Chondrocyte (in vitro differentiated cells): ENCODE data around the gene ZNF521. TPM values are rescaled to one million over a fixed set of nuclear protein-coding genes. Genes with fewer than 3 reads are reported as not detected.

Experiments used
- DNase-seq: peaks from one replicate; pipeline ENCODE4 v3.0.0; 2021; ENCODE audit warnings: mixed read lengths, low spot score
- H3K27ac Mint-ChIP-seq: one replicate; pipeline ENCODE4 v1.8.0; 2021; ENCODE audit warnings: mild to moderate bottlenecking, moderate library complexity, mixed read lengths; ENCODE audit not compliant: unreplicated experiment
- H3K27me3 Mint-ChIP-seq: 2 replicates; pipeline ENCODE4 v1.8.0; 2021; ENCODE audit warnings: low read depth, mixed read lengths
- H3K36me3 Mint-ChIP-seq: 2 replicates; pipeline ENCODE4 v1.8.0; 2021; ENCODE audit warnings: low read depth, mixed read lengths
- H3K4me1 Mint-ChIP-seq: 2 replicates; pipeline ENCODE4 v1.8.0; 2021; ENCODE audit warnings: low read depth, mild to moderate bottlenecking, mixed read lengths
- H3K4me3 Mint-ChIP-seq: one replicate; pipeline ENCODE4 v1.8.0; 2021; ENCODE audit warnings: mild to moderate bottlenecking, moderate library complexity, mixed read lengths; ENCODE audit not compliant: unreplicated experiment
- H3K9me3 Mint-ChIP-seq: 2 replicates; pipeline ENCODE4 v1.8.0; 2021; ENCODE audit warnings: low read depth, mixed read lengths
- total RNA-seq: library from RNA; stranded (reverse); gene quantifications from 3 replicates; pipeline ENCODE4 v1.2.1, GENCODE V29; 2021
- TF ChIP-seq, protein P1 (sequence below): fragments of 200-600 bp; sonication (generic); IDR thresholded peaks from 2 replicates; pipeline ENCODE4 v1.5.0; 2021; ENCODE audit warnings: antibody characterized with exemption, mild to moderate bottlenecking, moderate library complexity

Gene ZNF521
- total RNA-seq, 1 donor from 2014 or later: 29.7 TPM

DNA sequence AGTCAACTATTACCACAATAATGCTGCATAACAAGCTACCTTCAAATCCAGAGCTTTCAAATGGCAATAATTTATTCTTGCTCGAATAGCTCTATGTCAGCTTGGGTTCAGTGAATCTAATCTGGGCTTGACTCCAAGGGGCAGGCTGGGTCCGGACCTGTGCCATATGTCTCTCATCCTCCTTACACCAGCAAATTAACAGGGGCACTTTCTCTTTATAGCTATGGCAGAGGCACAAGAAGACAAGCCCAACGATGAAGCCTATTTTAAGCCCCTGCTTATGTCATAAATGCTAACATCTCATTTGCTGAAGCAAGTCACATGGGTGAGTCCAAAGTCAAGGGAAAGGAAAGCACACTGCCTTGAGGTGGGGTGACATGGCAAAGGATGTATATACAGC is 13.3 kb upstream of the ZNF521 start:
- TF ChIP-seq, protein P1, sequence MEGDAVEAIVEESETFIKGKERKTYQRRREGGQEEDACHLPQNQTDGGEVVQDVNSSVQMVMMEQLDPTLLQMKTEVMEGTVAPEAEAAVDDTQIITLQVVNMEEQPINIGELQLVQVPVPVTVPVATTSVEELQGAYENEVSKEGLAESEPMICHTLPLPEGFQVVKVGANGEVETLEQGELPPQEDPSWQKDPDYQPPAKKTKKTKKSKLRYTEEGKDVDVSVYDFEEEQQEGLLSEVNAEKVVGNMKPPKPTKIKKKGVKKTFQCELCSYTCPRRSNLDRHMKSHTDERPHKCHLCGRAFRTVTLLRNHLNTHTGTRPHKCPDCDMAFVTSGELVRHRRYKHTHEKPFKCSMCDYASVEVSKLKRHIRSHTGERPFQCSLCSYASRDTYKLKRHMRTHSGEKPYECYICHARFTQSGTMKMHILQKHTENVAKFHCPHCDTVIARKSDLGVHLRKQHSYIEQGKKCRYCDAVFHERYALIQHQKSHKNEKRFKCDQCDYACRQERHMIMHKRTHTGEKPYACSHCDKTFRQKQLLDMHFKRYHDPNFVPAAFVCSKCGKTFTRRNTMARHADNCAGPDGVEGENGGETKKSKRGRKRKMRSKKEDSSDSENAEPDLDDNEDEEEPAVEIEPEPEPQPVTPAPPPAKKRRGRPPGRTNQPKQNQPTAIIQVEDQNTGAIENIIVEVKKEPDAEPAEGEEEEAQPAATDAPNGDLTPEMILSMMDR: no peak
- H3K27ac Mint-ChIP-seq: no peak overlapping the region
- no peaks in the 10 kb centered on the region for H3K36me3 Mint-ChIP-seq
- no peaks in the 10 kb centered on the region for H3K27me3 Mint-ChIP-seq
- DNase-seq: no peak
- no peak overlapping the region for H3K4me3 Mint-ChIP-seq
- H3K4me1 Mint-ChIP-seq: peaks cover 3% of the 10 kb centered on the region
- no peaks in the 10 kb centered on the region for H3K9me3 Mint-ChIP-seq

DNA sequence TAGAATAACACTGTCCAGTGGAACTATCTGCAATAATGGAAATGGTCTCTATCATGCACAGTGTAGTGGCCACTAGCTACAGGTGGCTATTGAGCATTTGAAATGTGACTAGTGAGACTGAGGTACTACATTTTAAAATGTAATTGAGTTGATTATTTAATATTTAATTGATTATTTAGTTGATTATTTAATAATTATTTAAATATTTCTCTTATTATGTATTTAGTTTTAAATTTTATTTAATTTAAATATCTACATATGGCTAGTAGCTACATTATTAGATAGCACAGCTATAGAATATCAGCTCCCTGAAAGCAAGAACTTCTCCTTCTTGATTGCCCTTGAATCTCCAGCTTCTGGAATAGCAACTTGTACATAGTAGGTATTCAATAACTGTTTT is 12.8 kb upstream of the ZNF521 start:
- Mint-ChIP-seq H3K27me3 (no peaks in the 10 kb centered on the region), H3K4me3 (no peak overlapping the region), H3K27ac (no peak overlapping the region), H3K9me3 (no peaks in the 10 kb centered on the region), H3K36me3 (no peaks in the 10 kb centered on the region), H3K4me1 (no peaks in the 10 kb centered on the region)
- no peak for DNase-seq
- TF ChIP-seq, protein P1: no peak

DNA sequence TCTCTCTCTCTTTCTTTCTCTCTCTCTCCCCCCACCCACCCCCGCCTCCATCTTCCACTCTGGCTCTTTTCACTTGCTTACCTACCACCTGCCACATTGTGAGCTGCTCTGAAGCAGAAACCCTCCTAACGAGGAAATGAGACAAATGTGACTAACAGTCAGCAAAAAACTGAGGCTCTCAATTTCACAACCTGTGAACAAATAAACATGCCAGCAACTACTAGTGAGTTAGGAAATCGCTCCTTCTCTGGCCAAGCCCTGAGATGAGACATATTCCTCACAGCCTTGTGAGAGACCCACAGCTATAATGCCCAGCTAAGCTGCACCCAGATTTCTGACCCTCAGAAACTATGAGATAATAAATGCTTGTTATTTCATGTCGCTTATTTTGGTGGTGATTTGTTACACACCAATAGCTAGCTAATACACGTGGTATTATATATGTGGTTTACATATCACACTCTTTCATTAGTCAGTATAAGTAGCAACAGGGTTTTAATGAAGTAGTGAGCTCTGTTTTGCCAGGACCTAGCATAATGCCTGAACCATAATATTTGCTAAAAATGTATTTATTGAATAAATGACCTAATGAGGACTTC is 8.4 kb upstream of the ZNF521 start:
- DNase-seq: no peak
- no peaks in the 10 kb centered on the region for H3K27me3 Mint-ChIP-seq
- no peak overlapping the region for H3K4me3 Mint-ChIP-seq
- no peaks in the 10 kb centered on the region for H3K4me1 Mint-ChIP-seq
- TF ChIP-seq, protein P1: no peak
- no peaks in the 10 kb centered on the region for H3K36me3 Mint-ChIP-seq
- no peak overlapping the region for H3K27ac Mint-ChIP-seq
- no peaks in the 10 kb centered on the region for H3K9me3 Mint-ChIP-seq

DNA sequence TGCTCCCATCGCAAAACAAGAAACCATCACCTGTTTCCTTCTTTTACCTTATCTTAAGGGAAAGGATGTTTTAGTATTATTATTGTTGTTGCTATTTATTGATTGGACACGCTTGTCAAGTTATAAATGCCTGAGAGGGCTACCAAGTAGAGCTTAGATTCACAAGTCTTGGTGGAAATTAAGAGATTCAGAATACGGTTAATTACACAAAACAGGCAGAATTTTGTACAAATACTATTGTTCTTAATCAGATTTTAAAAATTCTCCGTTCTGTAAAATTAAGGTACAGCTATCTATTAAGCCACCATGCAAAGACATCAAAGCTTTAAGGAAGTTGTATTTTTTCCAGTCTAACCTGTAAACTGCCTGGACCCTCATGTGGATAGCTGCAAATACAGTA is 1.1 kb upstream of the ZNF521 start:
- Mint-ChIP-seq H3K27ac (no peak overlapping the region), H3K36me3 (no peaks in the 10 kb centered on the region), H3K4me3 (peak overlapping the region; percentile 82), H3K9me3 (no peaks in the 10 kb centered on the region), H3K27me3 (no peaks in the 10 kb centered on the region), H3K4me1 (peaks cover 19% of the 10 kb centered on the region)
- no peak for DNase-seq
- TF ChIP-seq, protein P1: no peak

DNA sequence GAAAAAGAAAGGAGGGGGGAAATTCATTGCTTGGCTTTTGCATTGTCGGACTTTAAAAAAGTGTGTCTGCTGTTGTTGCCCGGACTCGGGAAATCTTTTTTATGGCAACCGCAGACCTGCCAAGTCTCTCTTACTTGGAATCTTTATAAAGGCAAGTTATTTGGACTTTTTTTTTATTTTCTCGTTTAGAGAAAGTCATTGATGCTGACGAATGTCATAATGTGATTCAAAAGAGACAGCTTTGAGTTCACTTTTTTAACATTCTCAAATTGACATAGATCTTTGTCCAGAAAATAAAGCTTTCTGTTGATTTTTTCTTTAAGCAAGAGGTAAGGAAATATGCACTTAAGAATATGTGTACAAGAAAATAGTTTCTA is 651 bp upstream of the ZNF521 start:
- H3K27ac Mint-ChIP-seq: peak overlapping the region; percentile 89

More for the DNA sequence above, 651 bp upstream of the ZNF521 start:
- TF ChIP-seq, protein P1: peak; percentile 35
- Mint-ChIP-seq H3K9me3 (no peaks in the 10 kb centered on the region), H3K27me3 (no peaks in the 10 kb centered on the region), H3K4me1 (peaks cover 23% of the 10 kb centered on the region), H3K36me3 (no peaks in the 10 kb centered on the region), H3K4me3 (peak overlapping the region; percentile 82)
- no peak for DNase-seq
